ENCODE data around the gene CD72. TPM values are rescaled to one million over a fixed set of nuclear protein-coding genes. Genes with fewer than 3 reads are reported as not detected.

Gene CD72
- total and polyA plus RNA-seq, 7 donors: 0.46 to 1.2 (median 0.66) TPM

- DNase-seq: peak in 1 of 2 donors; percentile 56
- ATAC-seq: no peak
Measured at GRCh38 chr9:35618854-35619799, 914 bp upstream of the CD72 start.

DNA sequence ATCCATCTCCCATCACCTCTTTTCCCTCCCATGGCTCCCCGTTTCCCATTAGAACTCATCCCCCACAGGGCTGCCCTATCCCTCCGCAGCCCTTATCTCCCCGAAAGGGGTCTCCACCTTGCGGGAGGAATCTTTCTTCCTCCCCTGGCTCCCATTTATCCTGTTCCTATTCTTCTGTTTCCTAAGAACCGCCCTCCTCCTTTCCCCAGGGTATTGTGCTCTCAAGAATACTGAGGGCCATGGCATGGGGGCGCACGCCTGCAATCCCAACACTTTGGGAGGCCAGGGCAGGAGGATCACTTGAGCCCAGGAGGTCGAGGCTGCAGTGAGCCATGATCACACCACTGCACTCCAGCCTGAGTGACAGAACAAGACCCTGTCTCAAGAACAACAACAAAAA, 665 bp downstream of the CD72 start:
- Histone ChIP-seq H3K27me3 (ENCODE audit: insufficient read depth in 3 of 3, low read length in 2 of 3) (peaks cover 0 to 2% (median 0%) of the 10 kb centered on the region in 3 donors), H3K4me1 (peaks cover 4% of the 10 kb centered on the region), H3K4me3 (peak overlapping the region; percentile 61), H3K9me3 (no peaks in the 10 kb centered on the region), H3K36me3 (ENCODE audit: insufficient read depth in 1 of 2, low read depth in 1 of 2) (no peaks in the 10 kb centered on the region), H3K27ac (no peak overlapping the region)
- DNase-seq (no peak), ATAC-seq (no peak)
- WGBS, 3 donors: 67 to 73% (median 68%) methylated on average over 8 of the region's 8 CpGs
- intact Hi-C loops (cut with DNase I): no loop called here
- TF ChIP-seq, protein P1, sequence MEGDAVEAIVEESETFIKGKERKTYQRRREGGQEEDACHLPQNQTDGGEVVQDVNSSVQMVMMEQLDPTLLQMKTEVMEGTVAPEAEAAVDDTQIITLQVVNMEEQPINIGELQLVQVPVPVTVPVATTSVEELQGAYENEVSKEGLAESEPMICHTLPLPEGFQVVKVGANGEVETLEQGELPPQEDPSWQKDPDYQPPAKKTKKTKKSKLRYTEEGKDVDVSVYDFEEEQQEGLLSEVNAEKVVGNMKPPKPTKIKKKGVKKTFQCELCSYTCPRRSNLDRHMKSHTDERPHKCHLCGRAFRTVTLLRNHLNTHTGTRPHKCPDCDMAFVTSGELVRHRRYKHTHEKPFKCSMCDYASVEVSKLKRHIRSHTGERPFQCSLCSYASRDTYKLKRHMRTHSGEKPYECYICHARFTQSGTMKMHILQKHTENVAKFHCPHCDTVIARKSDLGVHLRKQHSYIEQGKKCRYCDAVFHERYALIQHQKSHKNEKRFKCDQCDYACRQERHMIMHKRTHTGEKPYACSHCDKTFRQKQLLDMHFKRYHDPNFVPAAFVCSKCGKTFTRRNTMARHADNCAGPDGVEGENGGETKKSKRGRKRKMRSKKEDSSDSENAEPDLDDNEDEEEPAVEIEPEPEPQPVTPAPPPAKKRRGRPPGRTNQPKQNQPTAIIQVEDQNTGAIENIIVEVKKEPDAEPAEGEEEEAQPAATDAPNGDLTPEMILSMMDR (IDR thresholded peaks at IDR 0.05): no peak

More at GRCh38 chr9:35618854-35619799, 914 bp upstream of the CD72 start:
- TF ChIP-seq, protein P1 (IDR thresholded peaks at IDR 0.05): no peak
- H3K27ac ChIP-seq: no peak overlapping the region
- intact Hi-C loops (cut with DNase I): no loop called here
- WGBS, 3 donors: 87 to 91% (median 90%) methylated on average over 17 of the region's 17 CpGs
- H3K4me1 ChIP-seq: peaks cover 4% of the 10 kb centered on the region
- no peak overlapping the region for H3K4me3 ChIP-seq
- H3K36me3 ChIP-seq (ENCODE audit: insufficient read depth in 1 of 2, low read depth in 1 of 2): no peaks in the 10 kb centered on the region
- H3K9me3 ChIP-seq: no peaks in the 10 kb centered on the region
- H3K27me3 ChIP-seq (ENCODE audit: insufficient read depth in 3 of 3, low read length in 2 of 3): peaks cover 0 to 2% (median 0%) of the 10 kb centered on the region in 3 donors

DNA sequence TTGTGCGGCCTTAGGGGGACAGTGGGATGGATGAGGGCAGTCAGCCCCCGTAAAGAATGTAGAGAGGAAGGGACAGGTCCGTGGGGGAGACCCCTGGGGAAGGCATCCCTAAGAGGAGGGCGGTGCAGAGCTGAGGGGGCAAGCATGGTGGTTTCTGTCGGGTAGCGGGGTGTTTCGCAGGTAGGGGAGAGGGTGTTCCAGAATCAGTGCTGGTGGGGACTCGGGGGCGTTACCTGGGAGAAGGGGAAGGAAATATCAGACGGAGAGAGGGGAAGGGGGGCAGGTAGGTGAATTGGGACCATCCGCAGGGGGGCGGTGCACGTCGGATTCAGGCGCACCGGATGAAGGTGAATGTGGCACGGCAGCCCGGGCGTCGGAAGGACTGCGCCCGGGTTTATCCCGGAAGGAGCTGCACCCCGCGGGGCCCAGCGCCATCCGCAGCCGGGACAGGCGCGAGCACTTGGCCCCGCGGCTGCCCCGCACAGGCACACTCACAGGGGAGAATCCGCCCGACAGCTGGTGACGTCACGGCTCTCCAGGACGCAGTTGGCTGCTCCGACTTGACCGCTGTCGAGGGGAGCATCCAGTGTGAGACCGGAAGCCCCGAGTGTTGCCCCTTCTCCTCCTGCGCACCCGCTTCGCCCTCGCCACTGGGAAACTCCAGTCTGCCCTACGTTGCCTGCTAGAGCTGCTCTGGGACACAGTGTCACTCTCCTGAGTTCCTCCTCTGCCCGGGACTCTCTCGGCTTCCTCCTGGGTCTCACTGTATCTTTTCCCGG, 1.3 kb downstream of the CD72 start:
- DNase-seq: peak; percentile 74 to 84
- no peaks in the 10 kb centered on the region for H3K9me3 ChIP-seq

DNA sequence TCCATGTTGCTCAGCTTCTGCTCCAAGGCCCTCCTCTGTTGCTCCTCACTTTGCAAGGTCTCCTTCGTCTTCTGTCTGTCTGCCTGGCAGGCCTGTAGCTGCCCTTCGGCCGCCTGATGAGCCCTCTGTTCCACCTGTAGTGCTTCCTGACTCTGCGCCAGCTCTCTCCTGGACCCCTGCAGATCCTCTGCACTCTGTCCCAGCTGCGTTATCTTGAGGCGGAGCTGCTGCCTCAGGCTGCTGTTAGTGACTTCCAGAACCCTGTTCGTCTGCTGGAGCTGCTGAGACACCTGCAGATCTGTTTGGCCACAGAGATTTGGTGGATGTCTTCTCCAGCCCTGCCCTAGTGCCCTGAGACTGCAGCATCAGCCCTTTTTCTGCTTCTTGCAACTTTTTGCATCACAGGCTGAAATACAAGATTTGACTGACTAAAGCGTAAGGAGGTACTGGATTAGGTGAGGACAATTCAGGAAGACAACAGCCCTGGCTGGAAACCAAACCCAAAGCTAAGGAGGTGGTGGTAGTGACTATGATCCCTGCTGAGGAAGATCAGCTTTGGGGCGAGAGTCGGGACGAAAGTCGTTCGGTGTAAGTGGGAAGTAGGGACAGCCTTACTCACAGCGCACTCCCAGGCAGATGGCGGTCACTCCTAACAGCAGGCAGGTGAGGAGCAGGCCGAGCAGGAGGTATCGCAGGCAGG, 2.1 kb downstream of the CD72 start:
- Histone ChIP-seq H3K27ac (no peak overlapping the region), H3K27me3 (ENCODE audit: insufficient read depth in 3 of 3, low read length in 2 of 3) (peaks cover 0 to 2% (median 0%) of the 10 kb centered on the region in 3 donors), H3K9me3 (no peaks in the 10 kb centered on the region), H3K36me3 (ENCODE audit: insufficient read depth in 1 of 2, low read depth in 1 of 2) (no peaks in the 10 kb centered on the region), H3K4me3 (no peak overlapping the region), H3K4me1 (peaks cover 4% of the 10 kb centered on the region)
- DNase-seq: peak in 1 of 2 donors; percentile 46
- no peak for ATAC-seq
- intact Hi-C loops (cut with DNase I): no loop called here
- 76 to 83% (median 82%) methylated on average over 16 to 17 of the region's 17 CpGs for WGBS, 3 donors
- TF ChIP-seq, protein P1 (IDR thresholded peaks at IDR 0.05): no peak

More for the DNA sequence above, 1.3 kb downstream of the CD72 start:
- no peak overlapping the region for H3K27ac ChIP-seq
- 10 to 12% (median 11%) methylated on average over 37 to 51 of the region's 51 CpGs for WGBS, 3 donors
- TF ChIP-seq, protein P1 (IDR thresholded peaks at IDR 0.05): no peak
- peak; percentile 45 to 75 (median 68) for ATAC-seq
- H3K27me3 ChIP-seq (ENCODE audit: insufficient read depth in 3 of 3, low read length in 2 of 3): peaks cover 0 to 2% (median 0%) of the 10 kb centered on the region in 3 donors
- H3K4me3 ChIP-seq: peak overlapping the region; percentile 61
- no peaks in the 10 kb centered on the region for H3K36me3 ChIP-seq (ENCODE audit: insufficient read depth in 1 of 2, low read depth in 1 of 2)
- peaks cover 4% of the 10 kb centered on the region for H3K4me1 ChIP-seq
- intact Hi-C loops (cut with DNase I): no loop called here
